ENCODE data around the gene MYCBPAP. TPM values are rescaled to one million over a fixed set of nuclear protein-coding genes. Genes with fewer than 3 reads are reported as not detected.

The MYCBPAP gene
- total RNA-seq, 1 donor from 2014 or later: 0.72 TPM

- Mint-ChIP-seq H3K27me3 (ENCODE audit: unreplicated experiment) (peaks cover 13% of the 10 kb centered on the region), H3K36me3 (ENCODE audit: low read depth, unreplicated experiment) (no peaks in the 10 kb centered on the region), H3K27ac (ENCODE audit: unreplicated experiment) (no peak overlapping the region), H3K9me3 (ENCODE audit: unreplicated experiment) (no peaks in the 10 kb centered on the region), H3K4me1 (ENCODE audit: unreplicated experiment) (no peaks in the 10 kb centered on the region), H3K4me3 (ENCODE audit: unreplicated experiment) (no peak overlapping the region)
- TF ChIP-seq CTCF (IDR thresholded peaks at IDR 0.05; ENCODE audit: unreplicated experiment): peak; percentile 20
- DNase-seq (ENCODE audit: low spot score): peak; percentile 46
These were observed 67.5 kb downstream of the MYCBPAP start for GRCh38 chr17:50575581-50576210.

- no peak for TF ChIP-seq CTCF (IDR thresholded peaks at IDR 0.05; ENCODE audit: unreplicated experiment)
- DNase-seq (ENCODE audit: low spot score): no peak
- Mint-ChIP-seq H3K27me3 (ENCODE audit: unreplicated experiment) (peaks cover 9% of the 10 kb centered on the region), H3K27ac (ENCODE audit: unreplicated experiment) (no peak overlapping the region), H3K36me3 (ENCODE audit: low read depth, unreplicated experiment) (no peaks in the 10 kb centered on the region), H3K4me3 (ENCODE audit: unreplicated experiment) (no peak overlapping the region), H3K4me1 (ENCODE audit: unreplicated experiment) (no peaks in the 10 kb centered on the region), H3K9me3 (ENCODE audit: unreplicated experiment) (no peaks in the 10 kb centered on the region)
These were observed 68.6 kb downstream of the MYCBPAP start for GRCh38 chr17:50576864-50577263.

- Mint-ChIP-seq H3K27me3 (ENCODE audit: unreplicated experiment) (peaks cover 6% of the 10 kb centered on the region), H3K4me1 (ENCODE audit: unreplicated experiment) (no peaks in the 10 kb centered on the region), H3K36me3 (ENCODE audit: low read depth, unreplicated experiment) (no peaks in the 10 kb centered on the region), H3K9me3 (ENCODE audit: unreplicated experiment) (no peaks in the 10 kb centered on the region), H3K27ac (ENCODE audit: unreplicated experiment) (no peak overlapping the region), H3K4me3 (ENCODE audit: unreplicated experiment) (no peak overlapping the region)
- TF ChIP-seq CTCF (IDR thresholded peaks at IDR 0.05; ENCODE audit: unreplicated experiment): no peak
- DNase-seq (ENCODE audit: low spot score): no peak
These were observed 69.3 kb downstream of the MYCBPAP start for GRCh38 chr17:50577451-50577954.

- H3K27ac Mint-ChIP-seq (ENCODE audit: unreplicated experiment): no peak overlapping the region
- DNase-seq (ENCODE audit: low spot score): no peak
- H3K9me3 Mint-ChIP-seq (ENCODE audit: unreplicated experiment): no peaks in the 10 kb centered on the region
- H3K36me3 Mint-ChIP-seq (ENCODE audit: low read depth, unreplicated experiment): no peaks in the 10 kb centered on the region
- no peak overlapping the region for H3K4me3 Mint-ChIP-seq (ENCODE audit: unreplicated experiment)
- peaks cover 6% of the 10 kb centered on the region for H3K27me3 Mint-ChIP-seq (ENCODE audit: unreplicated experiment)
- TF ChIP-seq CTCF (IDR thresholded peaks at IDR 0.05; ENCODE audit: unreplicated experiment): no peak
- H3K4me1 Mint-ChIP-seq (ENCODE audit: unreplicated experiment): no peaks in the 10 kb centered on the region
These were observed 69.9 kb downstream of the MYCBPAP start for GRCh38 chr17:50578173-50578572.

- TF ChIP-seq CTCF (IDR thresholded peaks at IDR 0.05; ENCODE audit: unreplicated experiment): no peak
- Mint-ChIP-seq H3K4me3 (ENCODE audit: unreplicated experiment) (no peak overlapping the region), H3K27me3 (ENCODE audit: unreplicated experiment) (peaks cover 13% of the 10 kb centered on the region), H3K4me1 (ENCODE audit: unreplicated experiment) (no peaks in the 10 kb centered on the region), H3K9me3 (ENCODE audit: unreplicated experiment) (no peaks in the 10 kb centered on the region), H3K36me3 (ENCODE audit: low read depth, unreplicated experiment) (no peaks in the 10 kb centered on the region), H3K27ac (ENCODE audit: unreplicated experiment) (no peak overlapping the region)
- DNase-seq (ENCODE audit: low spot score): no peak
These were observed 71.2 kb downstream of the MYCBPAP start for GRCh38 chr17:50579399-50579798.

Measured in endothelial cell (in vitro differentiated cells).